ENCODE data around the gene CLEC5A. TPM values are rescaled to one million over a fixed set of nuclear protein-coding genes. Genes with fewer than 3 reads are reported as not detected.
"Not testable (repeated sequence)": the region's sequence is repeated elsewhere in the genome, so short reads cannot be mapped to it uniquely, and the experiment has no call there.

CLEC5A gene
- total RNA-seq, 2 donors from 2014 or later, result not detected

- Histone ChIP-seq H3K4me3 (ENCODE audit: low read length) (no peak overlapping the region), H3K27me3 (ENCODE audit: control insufficient read depth, insufficient read depth, low read length, poor library complexity, severe bottlenecking) (peaks cover 5% of the 10 kb centered on the region), H3K4me1 (ENCODE audit: control insufficient read depth, insufficient read depth, low read length) (no peaks in the 10 kb centered on the region), H3K9me3 (ENCODE audit: control insufficient read depth, low read length) (no peaks in the 10 kb centered on the region), H3K9ac (ENCODE audit: extremely low read depth, low read length, poor library complexity, severe bottlenecking) (no peak overlapping the region), H3K36me3 (ENCODE audit: control insufficient read depth, insufficient read depth, low read length) (no peaks in the 10 kb centered on the region), H3K27ac (ENCODE audit: low read depth, low read length) (no peak overlapping the region)
- no peak overlapping the region for H3K27ac Mint-ChIP-seq
- TF ChIP-seq, protein P1, sequence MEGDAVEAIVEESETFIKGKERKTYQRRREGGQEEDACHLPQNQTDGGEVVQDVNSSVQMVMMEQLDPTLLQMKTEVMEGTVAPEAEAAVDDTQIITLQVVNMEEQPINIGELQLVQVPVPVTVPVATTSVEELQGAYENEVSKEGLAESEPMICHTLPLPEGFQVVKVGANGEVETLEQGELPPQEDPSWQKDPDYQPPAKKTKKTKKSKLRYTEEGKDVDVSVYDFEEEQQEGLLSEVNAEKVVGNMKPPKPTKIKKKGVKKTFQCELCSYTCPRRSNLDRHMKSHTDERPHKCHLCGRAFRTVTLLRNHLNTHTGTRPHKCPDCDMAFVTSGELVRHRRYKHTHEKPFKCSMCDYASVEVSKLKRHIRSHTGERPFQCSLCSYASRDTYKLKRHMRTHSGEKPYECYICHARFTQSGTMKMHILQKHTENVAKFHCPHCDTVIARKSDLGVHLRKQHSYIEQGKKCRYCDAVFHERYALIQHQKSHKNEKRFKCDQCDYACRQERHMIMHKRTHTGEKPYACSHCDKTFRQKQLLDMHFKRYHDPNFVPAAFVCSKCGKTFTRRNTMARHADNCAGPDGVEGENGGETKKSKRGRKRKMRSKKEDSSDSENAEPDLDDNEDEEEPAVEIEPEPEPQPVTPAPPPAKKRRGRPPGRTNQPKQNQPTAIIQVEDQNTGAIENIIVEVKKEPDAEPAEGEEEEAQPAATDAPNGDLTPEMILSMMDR (conservative IDR thresholded peaks at IDR 0.05), result no peak
- DNase-seq, result no peak
- peaks cover 4% of the 10 kb centered on the region for H3K27me3 Mint-ChIP-seq (ENCODE audit: insufficient read depth)
- 86 to 93% methylated on average over 1 to 2 of the region's 2 CpGs for WGBS, 2 experiments (ENCODE audit: insufficient coverage in 1 of 2, insufficient read length in 1 of 2)
- peaks cover 19% of the 10 kb centered on the region for H3K4me1 Mint-ChIP-seq
- H3K36me3 Mint-ChIP-seq (ENCODE audit: low read depth), result no peaks in the 10 kb centered on the region
- no peak overlapping the region for H3K4me3 Mint-ChIP-seq
- H3K9me3 Mint-ChIP-seq, result peaks cover 4% of the 10 kb centered on the region
Measured at GRCh38 chr7:141992156-141992555, 45.4 kb upstream of the CLEC5A start.

DNA sequence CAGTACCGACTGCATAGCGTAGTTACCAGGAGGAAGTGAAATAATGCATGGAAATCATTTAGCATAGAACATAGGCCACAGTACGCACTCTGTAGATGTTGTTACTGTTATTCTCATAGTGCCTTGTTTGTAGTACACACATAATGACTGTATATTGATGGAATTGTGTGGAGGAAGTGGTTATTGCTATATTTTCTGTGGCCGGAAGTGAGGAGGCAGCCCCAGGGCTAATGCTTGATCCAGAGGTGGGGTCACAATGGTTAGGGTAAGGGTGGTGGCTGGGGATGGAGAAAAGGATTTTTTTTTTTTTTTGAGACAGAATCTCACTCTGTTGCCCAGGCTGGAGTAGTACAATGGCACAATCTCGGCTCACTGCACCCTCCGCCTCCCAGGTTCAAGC, 44.4 kb upstream of the CLEC5A start:
- no peak overlapping the region for H3K27ac ChIP-seq (ENCODE audit: low read depth, low read length)
- H3K27me3 ChIP-seq (ENCODE audit: control insufficient read depth, insufficient read depth, low read length, poor library complexity, severe bottlenecking), result peaks cover 5% of the 10 kb centered on the region
- H3K9me3 ChIP-seq (ENCODE audit: control insufficient read depth, low read length), result no peaks in the 10 kb centered on the region
- no peak for DNase-seq
- no peaks in the 10 kb centered on the region for H3K4me1 ChIP-seq (ENCODE audit: control insufficient read depth, insufficient read depth, low read length)
- TF ChIP-seq, protein P1 (conservative IDR thresholded peaks at IDR 0.05), result no peak
- Mint-ChIP-seq H3K27me3 (ENCODE audit: insufficient read depth) (peaks cover 4% of the 10 kb centered on the region), H3K4me3 (no peak overlapping the region), H3K36me3 (ENCODE audit: low read depth) (peaks cover 2% of the 10 kb centered on the region), H3K9me3 (peaks cover 9% of the 10 kb centered on the region), H3K27ac (no peak overlapping the region), H3K4me1 (peaks cover 19% of the 10 kb centered on the region)
- H3K9ac ChIP-seq (ENCODE audit: extremely low read depth, low read length, poor library complexity, severe bottlenecking), result no peak overlapping the region
- no peaks in the 10 kb centered on the region for H3K36me3 ChIP-seq (ENCODE audit: control insufficient read depth, insufficient read depth, low read length)
- WGBS, 2 experiments (ENCODE audit: insufficient coverage in 1 of 2, insufficient read length in 1 of 2), result 90 to 95% methylated on average over 5 to 6 of the region's 6 CpGs
- H3K4me3 ChIP-seq (ENCODE audit: low read length), result no peak overlapping the region

GRCh38 chr7:141990011-141990725, 43.4 kb upstream of the CLEC5A start:
- Histone ChIP-seq H3K27ac (ENCODE audit: low read depth, low read length) (no peak overlapping the region), H3K27me3 (ENCODE audit: control insufficient read depth, insufficient read depth, low read length, poor library complexity, severe bottlenecking) (peaks cover 5% of the 10 kb centered on the region), H3K36me3 (ENCODE audit: control insufficient read depth, insufficient read depth, low read length) (no peaks in the 10 kb centered on the region), H3K9ac (ENCODE audit: extremely low read depth, low read length, poor library complexity, severe bottlenecking) (no peak overlapping the region), H3K4me3 (ENCODE audit: low read length) (no peak overlapping the region), H3K9me3 (ENCODE audit: control insufficient read depth, low read length) (no peaks in the 10 kb centered on the region), H3K4me1 (ENCODE audit: control insufficient read depth, insufficient read depth, low read length) (no peaks in the 10 kb centered on the region)
- TF ChIP-seq, protein P1 (conservative IDR thresholded peaks at IDR 0.05), result no peak
- DNase-seq, result no peak
- Mint-ChIP-seq H3K27me3 (ENCODE audit: insufficient read depth) (peaks cover 4% of the 10 kb centered on the region), H3K4me1 (peaks cover 13% of the 10 kb centered on the region), H3K36me3 (ENCODE audit: low read depth) (peaks cover 2% of the 10 kb centered on the region), H3K9me3 (peaks cover 14% of the 10 kb centered on the region), H3K4me3 (no peak overlapping the region), H3K27ac (no peak overlapping the region)
- 98 to 100% methylated on average over 1 to 2 of the region's 2 CpGs for WGBS, 2 experiments (ENCODE audit: insufficient coverage in 1 of 2, insufficient read length in 1 of 2)

GRCh38 chr7:141987803-141988202, 41.0 kb upstream of the CLEC5A start:
- H3K27ac Mint-ChIP-seq; H3K27me3 ChIP-seq (ENCODE audit: control insufficient read depth, insufficient read depth, low read length, poor library complexity, severe bottlenecking); H3K4me1 Mint-ChIP-seq; H3K4me1 ChIP-seq (ENCODE audit: control insufficient read depth, insufficient read depth, low read length); H3K9ac ChIP-seq (ENCODE audit: extremely low read depth, low read length, poor library complexity, severe bottlenecking); H3K27me3 Mint-ChIP-seq (ENCODE audit: insufficient read depth); H3K4me3 Mint-ChIP-seq; H3K9me3 ChIP-seq (ENCODE audit: control insufficient read depth, low read length); H3K36me3 Mint-ChIP-seq (ENCODE audit: low read depth); H3K27ac ChIP-seq (ENCODE audit: low read depth, low read length); DNase-seq; H3K4me3 ChIP-seq (ENCODE audit: low read length); H3K36me3 ChIP-seq (ENCODE audit: control insufficient read depth, insufficient read depth, low read length): not testable (repeated sequence)
- peaks cover 15% of the 10 kb centered on the region for H3K9me3 Mint-ChIP-seq
- WGBS, 2 experiments (ENCODE audit: insufficient coverage in 1 of 2, insufficient read length in 1 of 2), result 98 to 100% methylated on average over 2 to 4 of the region's 4 CpGs

Data from endodermal cell (in vitro differentiated cells).